Activated CD8-positive, alpha-beta memory T cell treated with anti-CD3 and anti-CD28 coated beads for 36 hours (primary cell): Measurements from ENCODE around the gene CA10. TPM values are rescaled to one million over a fixed set of nuclear protein-coding genes. Genes with fewer than 3 reads are reported as not detected.

Experiments
- CTCF ChIA-PET: fragments of 350-600 bp; sonication (Branson Sonifier 250); formaldehyde crosslinking; loops from one replicate; lab custom pipeline; 2021; ENCODE audit warnings: antibody characterized with exemption; lab: Charles Lee
- POLR2A ChIA-PET: fragments of 350-600 bp; sonication (Branson Sonifier 250); formaldehyde crosslinking; loops from one replicate; lab custom pipeline; 2021; ENCODE audit warnings: antibody characterized with exemption; lab: Charles Lee
- total RNA-seq, 2 experiments: library from RNA; stranded (reverse); gene quantifications; one replicate each; pipeline ENCODE4 v1.2.3, GENCODE V29; 2021

CA10 gene
- total RNA-seq, 2 experiments from 2014 or later = not detected

- ChIA-PET POLR2A (no interaction called here), CTCF (interaction anchor here (1.3 kb wide), 1 partner anchor 15 kb away, joined by 4 read pairs; no protein-coding TSS in a partner anchor)
These were observed 409.5 kb downstream of the CA10 start for GRCh38 chr17:51748749-51749604.

GRCh38 chr17:51746421-51746820, 412.1 kb downstream of the CA10 start:
- CTCF ChIA-PET = no interaction called here
- POLR2A ChIA-PET = no interaction called here

- ChIA-PET POLR2A (no interaction called here), CTCF (no interaction called here)
These were observed 412.5 kb downstream of the CA10 start for GRCh38 chr17:51745993-51746392.

- ChIA-PET POLR2A (no interaction called here), CTCF (no interaction called here)
These were observed 415.0 kb downstream of the CA10 start for GRCh38 chr17:51743477-51743876.

GRCh38 chr17:51742571-51742970, 415.9 kb downstream of the CA10 start:
- POLR2A ChIA-PET = no interaction called here
- CTCF ChIA-PET = no interaction called here

GRCh38 chr17:51741458-51741857, 417.1 kb downstream of the CA10 start:
- ChIA-PET CTCF (no interaction called here), POLR2A (no interaction called here)

GRCh38 chr17:51740531-51740930, 418.0 kb downstream of the CA10 start:
- POLR2A ChIA-PET = no interaction called here
- CTCF ChIA-PET = no interaction called here

GRCh38 chr17:51739245-51739886, 419.1 kb downstream of the CA10 start:
- CTCF ChIA-PET = no interaction called here
- POLR2A ChIA-PET = no interaction called here

GRCh38 chr17:51736356-51736755, 422.2 kb downstream of the CA10 start:
- POLR2A ChIA-PET = no interaction called here
- CTCF ChIA-PET = no interaction called here

GRCh38 chr17:51734976-51735375, 423.5 kb downstream of the CA10 start:
- ChIA-PET CTCF (no interaction called here), POLR2A (no interaction called here)

GRCh38 chr17:51734462-51734861, 424.1 kb downstream of the CA10 start:
- POLR2A ChIA-PET = no interaction called here
- CTCF ChIA-PET = interaction anchor here (1.1 kb wide), 1 partner anchor 15 kb away, joined by 4 read pairs; no protein-coding TSS in a partner anchor

GRCh38 chr17:51733166-51733565, 425.3 kb downstream of the CA10 start:
- POLR2A ChIA-PET = no interaction called here

GRCh38 chr17:51731941-51732722, 426.4 kb downstream of the CA10 start:
- CTCF ChIA-PET = interaction anchor here (0.6 kb wide), 1 partner anchor 11 kb away, joined by 6 read pairs; no protein-coding TSS in a partner anchor

More at GRCh38 chr17:51733166-51733565, 425.3 kb downstream of the CA10 start:
- CTCF ChIA-PET = no interaction called here

GRCh38 chr17:51730303-51731050, 428.0 kb downstream of the CA10 start:
- ChIA-PET POLR2A (no interaction called here), CTCF (no interaction called here)

More at GRCh38 chr17:51731941-51732722, 426.4 kb downstream of the CA10 start:
- POLR2A ChIA-PET = no interaction called here

GRCh38 chr17:51725185-51725584, 433.3 kb downstream of the CA10 start:
- ChIA-PET CTCF (no interaction called here), POLR2A (no interaction called here)

- ChIA-PET POLR2A (no interaction called here), CTCF (no interaction called here)
These were observed 434.4 kb downstream of the CA10 start for GRCh38 chr17:51724043-51724580.

- CTCF ChIA-PET = no interaction called here
- POLR2A ChIA-PET = no interaction called here
These were observed 435.5 kb downstream of the CA10 start for GRCh38 chr17:51722994-51723393.

- ChIA-PET POLR2A (no interaction called here), CTCF (interaction anchor here (0.6 kb wide), 1 partner anchor 10 kb away, joined by 6 read pairs; no protein-coding TSS in a partner anchor)
These were observed 436.8 kb downstream of the CA10 start for GRCh38 chr17:51721730-51722129.

- POLR2A ChIA-PET = no interaction called here
- CTCF ChIA-PET = no interaction called here
These were observed 438.1 kb downstream of the CA10 start for GRCh38 chr17:51720439-51720838.
